H1 (cell line): ENCODE results near the gene TAX1BP1. TPM values are rescaled to one million over a fixed set of nuclear protein-coding genes. Genes with fewer than 3 reads are reported as not detected.

Experiments
- CTCF ChIA-PET: fragments of 300-600 bp; sonication (Branson Sonifier 250); formaldehyde crosslinking; loops from one replicate; lab custom pipeline; 2021; ENCODE audit not compliant: partially characterized antibody; lab: Charles Lee
- POLR2A ChIA-PET: fragments of 300-600 bp; sonication (Branson Sonifier 250); formaldehyde crosslinking; loops from one replicate; lab custom pipeline; 2021; ENCODE audit warnings: inconsistent platforms; ENCODE audit not compliant: partially characterized antibody; lab: Charles Lee
- DNase-seq, 2 experiments: peaks; one replicate each; pipeline versions ENCODE4 v3.0.0 to v3.0.0-alpha.2; 2010 to 2022; ENCODE audit warnings: low spot score in 2 of 2, low read depth in 1 of 2, mixed read lengths in 1 of 2
- FAIRE-seq: peaks from 2 replicates; lab custom pipeline; 2011; peaks lifted over from hg19 to GRCh38; lab: Jason Lieb, UNC
- H2AFZ ChIP-seq: 2 replicates; pipeline ENCODE4 v1.8.1; 2012; ENCODE audit warnings: low read length, inconsistent platforms
- H2AK5ac ChIP-seq: 2 replicates; pipeline ENCODE4 v1.6.1; 2013; ENCODE audit warnings: low read depth, low read length
- H2BK120ac ChIP-seq: replicated peaks from 2 replicates; pipeline ENCODE3; 2013; ENCODE audit warnings: low read depth, low read length, inconsistent platforms
- H2BK12ac ChIP-seq: 2 replicates; pipeline ENCODE4 v1.6.1; 2013; ENCODE audit warnings: low read depth, low read length
- H2BK15ac ChIP-seq: 2 replicates; pipeline ENCODE4 v1.6.1; 2013; ENCODE audit warnings: low read length
- H2BK20ac ChIP-seq: 2 replicates; pipeline ENCODE4 v1.6.1; 2013; ENCODE audit warnings: low read length
- H2BK5ac ChIP-seq: 2 replicates; pipeline ENCODE4 v1.6.1; 2013; ENCODE audit warnings: low read depth, low read length
- H3K14ac ChIP-seq: 2 replicates; pipeline ENCODE4 v1.6.1; 2013; ENCODE audit warnings: inconsistent platforms; ENCODE audit not compliant: insufficient read length
- H3K18ac ChIP-seq: 2 replicates; pipeline ENCODE4 v1.6.1; 2013; ENCODE audit warnings: low read length; ENCODE audit errors: extremely low read depth
- H3K23ac ChIP-seq: 2 replicates; pipeline ENCODE4 v1.6.1; 2013; ENCODE audit warnings: inconsistent platforms; ENCODE audit not compliant: insufficient read length
- H3K23me2 ChIP-seq: 2 replicates; pipeline ENCODE4 v1.6.1; 2013; ENCODE audit warnings: low read depth, low read length
- H3K27ac ChIP-seq: 2 replicates; pipeline ENCODE4 v1.6.1; 2011; ENCODE audit warnings: low read depth, low read length, inconsistent platforms
- H3K27me3 ChIP-seq, 4 experiments: replicated peaks in 1 of 4; 1 replicate in 1 of 4; 2 replicates in 3 of 4; pipeline versions ENCODE4 v1.6.1 to v1.8.1; 2011 to 2013; ENCODE audit warnings: low read length in 3 of 4, mild to moderate bottlenecking in 3 of 4, inconsistent platforms in 2 of 4, mixed read lengths in 2 of 4, moderate library complexity in 1 of 4; ENCODE audit not compliant: control insufficient read depth in 3 of 4, insufficient read depth in 3 of 4; ENCODE audit errors: extremely low read depth in 1 of 4
- H3K36me3 ChIP-seq, 4 experiments: 2 replicates each; pipeline versions ENCODE4 v1.6.1 to v1.8.1; 2011 to 2013; ENCODE audit warnings: mild to moderate bottlenecking in 4 of 4, low read length in 3 of 4, moderate library complexity in 2 of 4, control low read depth in 1 of 4, inconsistent platforms in 1 of 4; ENCODE audit not compliant: insufficient read depth in 4 of 4, control insufficient read depth in 2 of 4
- H3K4ac ChIP-seq: replicated peaks from 2 replicates; pipeline ENCODE3; 2013; ENCODE audit warnings: low read length, low read depth, mixed read lengths, inconsistent platforms; ENCODE audit not compliant: insufficient read length
- H3K4me1 ChIP-seq, 4 experiments: replicated peaks in 1 of 4; 1 replicate in 1 of 4; 2 replicates in 3 of 4; pipeline versions ENCODE4 v1.6.1 to v1.8.1; 2011 to 2013; ENCODE audit warnings: low read length in 3 of 4, inconsistent platforms in 2 of 4, mixed read lengths in 1 of 4; ENCODE audit not compliant: insufficient read depth in 4 of 4, control insufficient read depth in 3 of 4
- H3K4me2 ChIP-seq, 2 experiments: 2 replicates each; pipeline versions ENCODE4 v1.6.1 to v1.8.1; 2011 to 2013; ENCODE audit warnings: low read depth in 2 of 2, low read length in 2 of 2, control low read depth in 1 of 2, inconsistent platforms in 1 of 2, mild to moderate bottlenecking in 1 of 2; ENCODE audit not compliant: insufficient read depth in 1 of 2
- H3K4me3 ChIP-seq, 4 experiments: fragments of 200-600, 300-600 bp in 1 of 4; sonication (generic), shearing (Covaris generic), sonication (Bioruptor Twin) in 1 of 4; 2 replicates each; pipeline versions ENCODE4 v1.5.1 to v1.8.1; 2011 to 2016; ENCODE audit warnings: low read length in 4 of 4, low read depth in 3 of 4, control low read depth in 2 of 4, inconsistent platforms in 2 of 4, mild to moderate bottlenecking in 2 of 4, mixed read lengths in 1 of 4, moderate library complexity in 1 of 4; ENCODE audit not compliant: insufficient read depth in 2 of 4; ENCODE audit errors: extremely low read depth in 1 of 4
- H3K56ac ChIP-seq: replicated peaks from 2 replicates; pipeline ENCODE3; 2013; ENCODE audit warnings: low read depth, mild to moderate bottlenecking, mixed read lengths, low read length, inconsistent platforms; ENCODE audit not compliant: insufficient read length
- H3K79me1 ChIP-seq: 2 replicates; pipeline ENCODE4 v1.6.1; 2013; ENCODE audit warnings: low read depth, low read length, control low read depth
- H3K79me2 ChIP-seq, 2 experiments: 2 replicates each; pipeline versions ENCODE4 v1.6.1 to v1.8.1; 2012 to 2013; ENCODE audit warnings: low read length in 2 of 2, mild to moderate bottlenecking in 2 of 2, inconsistent platforms in 1 of 2; ENCODE audit not compliant: insufficient read depth in 2 of 2, control insufficient read depth in 1 of 2
- H3K9ac ChIP-seq, 4 experiments: replicated peaks in 1 of 4; 1 replicate in 1 of 4; 2 replicates in 3 of 4; pipeline versions ENCODE4 v1.6.1 to v1.8.1; 2011 to 2013; ENCODE audit warnings: low read depth in 3 of 4, low read length in 3 of 4, control low read depth in 2 of 4, mild to moderate bottlenecking in 2 of 4, moderate library complexity in 2 of 4, inconsistent platforms in 1 of 4; ENCODE audit errors: extremely low read depth in 1 of 4
- H3K9me3 ChIP-seq, 2 experiments: 2 replicates each; pipeline versions ENCODE4 v1.6.1 to v1.8.1; 2012 to 2013; ENCODE audit warnings: mild to moderate bottlenecking in 2 of 2, moderate library complexity in 2 of 2, control low read depth in 1 of 2, inconsistent platforms in 1 of 2, low read depth in 1 of 2, low read length in 1 of 2, mixed read lengths in 1 of 2; ENCODE audit not compliant: insufficient read depth in 2 of 2
- H4K20me1 ChIP-seq, 2 experiments: replicated peaks in 1 of 2; 2 replicates each; pipeline versions ENCODE3 to v1.8.1; 2011 to 2013; ENCODE audit warnings: inconsistent platforms in 2 of 2, low read length in 2 of 2, mild to moderate bottlenecking in 1 of 2; ENCODE audit not compliant: insufficient read depth in 2 of 2, control insufficient read depth in 1 of 2
- H4K5ac ChIP-seq: 2 replicates; pipeline ENCODE4 v1.6.1; 2013; ENCODE audit warnings: low read length, low read depth, mixed read lengths, inconsistent platforms; ENCODE audit not compliant: insufficient read length
- H4K8ac ChIP-seq: 2 replicates; pipeline ENCODE4 v1.8.0; 2013; ENCODE audit warnings: mild to moderate bottlenecking, moderate library complexity, low read length, inconsistent platforms; ENCODE audit not compliant: insufficient read depth; ENCODE audit errors: extremely low read depth
- H4K91ac ChIP-seq: replicated peaks from 2 replicates; pipeline ENCODE3; 2013; ENCODE audit warnings: low read length, mixed read lengths, inconsistent platforms; ENCODE audit not compliant: insufficient read length
- CREB1 ChIP-seq: IDR thresholded peaks from 2 replicates; pipeline ENCODE4 v1.6.1; 2012; ENCODE audit warnings: inconsistent platforms
- POLR2AphosphoS5 ChIP-seq: IDR thresholded peaks from 2 replicates; pipeline ENCODE4 v1.6.1; 2011; ENCODE audit warnings: low read depth, low read length
- WGBS, 2 experiments: shearing (Covaris generic) in 1 of 2; methylation state at CpG; one replicate each; pipeline versions ENCODE4 v1.1.6 to v1.1.7; 2013 to 2015; ENCODE audit warnings: low lambda C conversion rate in 2 of 2, mixed read lengths in 2 of 2, inconsistent platforms in 1 of 2, low coverage in 1 of 2, missing lambda C conversion rate in 1 of 2; ENCODE audit not compliant: insufficient replicate concordance in 2 of 2, insufficient coverage in 1 of 2, insufficient read length in 1 of 2; ENCODE audit errors: extremely low coverage in 1 of 2, missing lambda C conversion rate in 1 of 2; 5-methylcytosine and 5-hydroxymethylcytosine counted together
- polyA plus RNA-seq, 7 experiments: library from polyadenylated mRNA; depleted of rRNA in 3 of 7; stranded (reverse) in 5 of 7; unstranded in 2 of 7; fragments of >200 nt in 5 of 7; fragments of 200-250 nt in 2 of 7; gene quantifications; 1 replicate in 5 of 7; 2 replicates in 1 of 7; 4 replicates in 1 of 7; pipeline versions ENCODE4 v1.2.1 to v1.2.3, GENCODE V29; 2011 to 2013; ENCODE audit warnings: missing spikeins in 2 of 7, mixed read lengths in 2 of 7
- total RNA-seq: library from RNA; stranded (reverse); fragmentation: NEBNext Ultra II Directional; extraction: Animal tissue kit (Norgen Biotek cat#: 25700); gene quantifications from 2 replicates; pipeline ENCODE4 v1.2.1, GENCODE V29; 2021
- TF ChIP-seq, protein P1 (sequence below): IDR thresholded peaks from 2 replicates; pipeline ENCODE4 v1.6.1; 2011; ENCODE audit warnings: low read length, improper control_type of control experiment

The TAX1BP1 gene
- total and polyA plus RNA-seq, 2 of the 8 experiments (the other 6 are each of a cell fraction or from before 2014, with no cell fraction given), result 56.0 to 62.7 TPM

DNA sequence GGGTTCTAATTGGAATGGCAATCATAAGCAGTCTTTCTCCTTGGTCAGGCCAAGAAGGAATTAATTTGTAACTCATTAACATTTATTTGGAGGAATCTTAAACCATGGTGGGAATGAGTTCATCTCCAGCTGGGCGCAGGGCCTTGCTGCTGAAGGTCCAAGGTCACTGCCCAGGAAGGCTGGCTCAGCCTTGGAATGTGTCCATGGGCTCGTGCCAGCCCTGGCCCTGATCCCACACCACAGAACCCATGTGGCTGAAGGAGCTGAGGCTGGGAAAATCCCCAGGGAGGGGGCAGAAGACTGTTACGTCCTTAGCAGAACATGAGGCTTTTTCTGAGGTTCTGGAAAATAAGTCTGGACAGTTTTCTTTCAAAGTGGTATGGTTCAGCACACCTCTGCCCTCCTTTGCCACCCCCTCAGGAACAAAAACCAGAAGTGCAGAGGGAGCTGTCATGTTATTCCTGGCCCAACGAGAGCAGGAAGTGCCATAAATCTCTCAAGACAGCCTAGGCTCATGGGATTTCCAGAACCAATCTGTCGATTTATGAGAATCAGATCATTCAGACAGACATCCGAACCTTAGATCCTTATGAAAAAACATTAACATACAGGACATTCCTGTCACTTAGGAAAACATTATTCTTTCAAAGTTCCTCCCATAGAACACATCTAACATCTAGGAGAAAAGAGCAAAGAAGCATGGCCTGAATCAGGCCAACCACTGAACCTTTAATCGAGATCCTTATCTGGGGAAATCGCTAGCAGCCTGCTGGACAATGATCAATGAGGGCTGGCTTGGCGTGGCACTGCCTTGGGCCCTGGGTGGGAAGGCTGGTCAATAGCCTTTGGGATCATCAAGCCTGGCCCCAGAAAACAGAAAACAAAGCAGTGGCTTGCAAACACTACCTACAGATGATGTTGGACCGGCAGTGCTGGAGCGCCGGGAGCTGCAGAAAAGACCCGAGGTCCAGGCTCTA, 134.3 kb downstream of the TAX1BP1 start:
- H4K5ac ChIP-seq, result no peak overlapping the region
- no peaks in the 10 kb centered on the region for H3K36me3 ChIP-seq
- no peak overlapping the region for H4K91ac ChIP-seq
- H3K9me3 ChIP-seq, result no peaks in the 10 kb centered on the region
- no peaks in the 10 kb centered on the region for H3K27me3 ChIP-seq
- H3K4me1 ChIP-seq, result peaks cover 0 to 2% (median 0%) of the 10 kb centered on the region in 4 experiments; a peak in 3 of 7 replicates
- no peak for DNase-seq
- H3K14ac ChIP-seq, result no peak overlapping the region
- H2BK15ac ChIP-seq, result no peak overlapping the region
- H4K8ac ChIP-seq, result no peak overlapping the region
- H2BK12ac ChIP-seq, result no peak overlapping the region
- no peaks in the 10 kb centered on the region for H3K23me2 ChIP-seq
- no peak overlapping the region for H3K23ac ChIP-seq
- no peak overlapping the region for H2AFZ ChIP-seq
- H3K79me2 ChIP-seq, result no peaks in the 10 kb centered on the region
- no peak overlapping the region for H3K4me2 ChIP-seq
- CTCF ChIA-PET, result no interaction called here
- peak overlapping the region; percentile 44; the same call in 1 of the 2 replicates for H3K27ac ChIP-seq
- H3K79me1 ChIP-seq, result no peaks in the 10 kb centered on the region
- no peak overlapping the region for H3K9ac ChIP-seq
- H3K56ac ChIP-seq, result no peak overlapping the region
- no peaks in the 10 kb centered on the region for H4K20me1 ChIP-seq
- H2BK20ac ChIP-seq, result no peak overlapping the region
- no peak overlapping the region for H2BK120ac ChIP-seq
- 86% methylated on average over 13 of the region's 13 CpGs; no CpG with 5 or more reads in 1 of the 2 experiments for WGBS, 2 experiments
- no peak overlapping the region for H2AK5ac ChIP-seq
- POLR2A ChIA-PET, result interaction anchor here (1.1 kb wide), 1 partner anchor 7 kb away, joined by 3 read pairs; no protein-coding TSS in a partner anchor
- H3K18ac ChIP-seq, result no peak overlapping the region
- H3K4ac ChIP-seq, result no peak overlapping the region
- H3K4me3 ChIP-seq, result no peak overlapping the region
- FAIRE-seq, result no peak
- no peak overlapping the region for H2BK5ac ChIP-seq
- TF ChIP-seq, protein P1, sequence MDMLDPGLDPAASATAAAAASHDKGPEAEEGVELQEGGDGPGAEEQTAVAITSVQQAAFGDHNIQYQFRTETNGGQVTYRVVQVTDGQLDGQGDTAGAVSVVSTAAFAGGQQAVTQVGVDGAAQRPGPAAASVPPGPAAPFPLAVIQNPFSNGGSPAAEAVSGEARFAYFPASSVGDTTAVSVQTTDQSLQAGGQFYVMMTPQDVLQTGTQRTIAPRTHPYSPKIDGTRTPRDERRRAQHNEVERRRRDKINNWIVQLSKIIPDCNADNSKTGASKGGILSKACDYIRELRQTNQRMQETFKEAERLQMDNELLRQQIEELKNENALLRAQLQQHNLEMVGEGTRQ, result no peak
- TF ChIP-seq CREB1 (no peak), POLR2AphosphoS5 (no peak)
